Spleen (tissue), 11 donors: ENCODE measurements around the gene ANKRD6. TPM values are rescaled to one million over a fixed set of nuclear protein-coding genes. Genes with fewer than 3 reads are reported as not detected.

Experiments
- DNase-seq: peaks from one replicate; pipeline ENCODE4 v3.0.0-alpha.2; 2020
- H3K27ac ChIP-seq, 8 donors: fragments of 200-600 bp; sonication (generic) in 7 of 8; 1 replicate in 4 of 8; 2 replicates in 4 of 8; pipeline versions ENCODE4 v1.5.0 to v1.8.0; 2016 to 2021; ENCODE audit warnings: inconsistent platforms in 4 of 8, mild to moderate bottlenecking in 4 of 8, moderate library complexity in 1 of 8
- H3K27me3 ChIP-seq, 7 donors: fragments of 200-600 bp; sonication (generic) in 6 of 7; replicated peaks in 1 of 7; 1 replicate in 4 of 7; 2 replicates in 3 of 7; pipeline versions ENCODE4 v1.5.0 to v1.8.0; 2016 to 2021; ENCODE audit warnings: inconsistent platforms in 3 of 7, mild to moderate bottlenecking in 1 of 7
- H3K36me3 ChIP-seq, 6 donors: fragments of 200-600 bp; sonication (generic) in 5 of 6; 1 replicate in 4 of 6; 2 replicates in 2 of 6; pipeline versions ENCODE4 v1.5.0 to v1.8.0; 2016 to 2021; ENCODE audit warnings: inconsistent platforms in 2 of 6
- H3K4me1 ChIP-seq, 6 donors: fragments of 200-600 bp; sonication (generic) in 5 of 6; 1 replicate in 3 of 6; 2 replicates in 3 of 6; pipeline versions ENCODE4 v1.5.0 to v1.8.0; 2016 to 2021; ENCODE audit warnings: inconsistent platforms in 3 of 6
- H3K4me3 ChIP-seq, 8 donors: fragments of 200-600 bp; sonication (generic) in 7 of 8; 1 replicate in 4 of 8; 2 replicates in 4 of 8; pipeline versions ENCODE4 v1.5.0 to v1.8.0; 2016 to 2021; ENCODE audit warnings: inconsistent platforms in 4 of 8, mild to moderate bottlenecking in 4 of 8, moderate library complexity in 2 of 8
- H3K9me3 ChIP-seq, 8 donors: fragments of 200-600 bp; sonication (generic) in 7 of 8; 1 replicate in 4 of 8; 2 replicates in 4 of 8; pipeline versions ENCODE4 v1.5.0 to v1.8.0; 2016 to 2021; ENCODE audit warnings: inconsistent platforms in 4 of 8
- POLR2A ChIP-seq, 3 donors: fragments of 450-650 bp; IDR thresholded peaks; one replicate each; pipeline ENCODE4 v1.5.1; 2017; ENCODE audit warnings: antibody characterized with exemption in 3 of 3, mild to moderate bottlenecking in 1 of 3
- POLR2AphosphoS5 ChIP-seq, 3 donors: sonication (generic); formaldehyde crosslinking; IDR thresholded peaks; one replicate each; pipeline ENCODE4 v1.5.1; 2017; ENCODE audit warnings: antibody characterized with exemption in 3 of 3
- WGBS, 5 donors: extraction: QIAGEN DNeasy Blood & Tissue Kit in 3 of 5; methylation state at CpG; one replicate each; pipeline versions ENCODE4 v1.1.5 to v1.1.7; 2013 to 2018; 5-methylcytosine and 5-hydroxymethylcytosine counted together
- intact Hi-C: fragments of 100-400 bp; cut with DNase I; formaldehyde crosslinking; loops from one replicate; pipeline ENCODE4 v1.15.0; 2023; ENCODE audit warnings: low total_unique reads
- polyA plus RNA-seq, 3 donors: library from polyadenylated mRNA; stranded (reverse); fragments of 200-250 nt; gene quantifications; one replicate each; pipeline ENCODE4 v1.2.1, GENCODE V29; 2013
- total RNA-seq, 7 donors: library from RNA; depleted of rRNA in 3 of 7; stranded (reverse); fragments of >200 nt in 3 of 7; fragmentation: NEBNext Ultra II Directional in 4 of 7; extraction: Animal tissue kit (Norgen Biotek cat#: 25700) in 4 of 7; gene quantifications; one replicate each; pipeline versions ENCODE4 v1.1.0 to v1.2.1, GENCODE V29; 2016 to 2021
- TF ChIP-seq, protein P1 (sequence below), 11 experiments: fragments of 200-600 bp in 7 of 11; fragments of 450-650 bp in 4 of 11; sonication (generic) in 4 of 11; IDR thresholded peaks in 8 of 11; conservative IDR thresholded peaks in 3 of 11; 1 replicate in 7 of 11; 2 replicates in 4 of 11; pipeline versions ENCODE4 v1.4.0 to v1.8.0; 2016 to 2021; ENCODE audit warnings: antibody characterized with exemption in 11 of 11, inconsistent platforms in 4 of 11, mild to moderate bottlenecking in 1 of 11
- donor health status: healthy with polysubstance abuse.
- donor health status: DM: no; HTN: no; CAD: no; lungs with moderate emphysema.
- donor health status: DM: no; HTN: no; CAD: no.
- donor health status: Bipolar disorder and iron deficiency.
- donor health status: healthy.
- donor health status: DM: no; HTN: no; CAD: no.
- donor health status: DM: yes; HTN: yes; CAD: no.

ANKRD6 gene
- total and polyA plus RNA-seq, 10 donors = 2.2 to 18.4 (median 7.7) TPM

- H3K9me3 ChIP-seq = no peaks in the 10 kb centered on the region
- WGBS, 5 donors = 87 to 96% (median 94%) methylated on average over 3 of the region's 3 CpGs
- TF ChIP-seq POLR2AphosphoS5 (IDR thresholded peaks at IDR 0.05) (no peak), POLR2A (IDR thresholded peaks at IDR 0.05) (no peak)
- TF ChIP-seq, protein P1, sequence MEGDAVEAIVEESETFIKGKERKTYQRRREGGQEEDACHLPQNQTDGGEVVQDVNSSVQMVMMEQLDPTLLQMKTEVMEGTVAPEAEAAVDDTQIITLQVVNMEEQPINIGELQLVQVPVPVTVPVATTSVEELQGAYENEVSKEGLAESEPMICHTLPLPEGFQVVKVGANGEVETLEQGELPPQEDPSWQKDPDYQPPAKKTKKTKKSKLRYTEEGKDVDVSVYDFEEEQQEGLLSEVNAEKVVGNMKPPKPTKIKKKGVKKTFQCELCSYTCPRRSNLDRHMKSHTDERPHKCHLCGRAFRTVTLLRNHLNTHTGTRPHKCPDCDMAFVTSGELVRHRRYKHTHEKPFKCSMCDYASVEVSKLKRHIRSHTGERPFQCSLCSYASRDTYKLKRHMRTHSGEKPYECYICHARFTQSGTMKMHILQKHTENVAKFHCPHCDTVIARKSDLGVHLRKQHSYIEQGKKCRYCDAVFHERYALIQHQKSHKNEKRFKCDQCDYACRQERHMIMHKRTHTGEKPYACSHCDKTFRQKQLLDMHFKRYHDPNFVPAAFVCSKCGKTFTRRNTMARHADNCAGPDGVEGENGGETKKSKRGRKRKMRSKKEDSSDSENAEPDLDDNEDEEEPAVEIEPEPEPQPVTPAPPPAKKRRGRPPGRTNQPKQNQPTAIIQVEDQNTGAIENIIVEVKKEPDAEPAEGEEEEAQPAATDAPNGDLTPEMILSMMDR (IDR thresholded peaks at IDR 0.05 in 8 of 11, conservative IDR thresholded peaks at IDR 0.05 in 3 of 11) = no peak
- no peak for DNase-seq
- H3K27ac ChIP-seq = no peak overlapping the region
- H3K36me3 ChIP-seq = no peaks in the 10 kb centered on the region
- H3K4me1 ChIP-seq = no peaks in the 10 kb centered on the region
- no peaks in the 10 kb centered on the region for H3K27me3 ChIP-seq
- intact Hi-C loops = no loop called here
- H3K4me3 ChIP-seq = no peak overlapping the region
Observed at GRCh38 chr6:89500611-89501010, 67.7 kb downstream of the ANKRD6 start.

GRCh38 chr6:89501222-89501621 lies 68.3 kb downstream of the ANKRD6 start:
- WGBS, 5 donors = 77 to 86% (median 82%) methylated on average over 3 of the region's 3 CpGs
- Histone ChIP-seq H3K9me3 (no peaks in the 10 kb centered on the region), H3K36me3 (no peaks in the 10 kb centered on the region), H3K4me1 (no peaks in the 10 kb centered on the region), H3K27me3 (no peaks in the 10 kb centered on the region), H3K27ac (no peak overlapping the region), H3K4me3 (no peak overlapping the region)
- no peak for TF ChIP-seq POLR2AphosphoS5 (IDR thresholded peaks at IDR 0.05)
- TF ChIP-seq POLR2A (IDR thresholded peaks at IDR 0.05) = no peak
- TF ChIP-seq, protein P1 (IDR thresholded peaks at IDR 0.05 in 8 of 11, conservative IDR thresholded peaks at IDR 0.05 in 3 of 11) = no peak
- DNase-seq = no peak
- intact Hi-C loops = no loop called here

DNA sequence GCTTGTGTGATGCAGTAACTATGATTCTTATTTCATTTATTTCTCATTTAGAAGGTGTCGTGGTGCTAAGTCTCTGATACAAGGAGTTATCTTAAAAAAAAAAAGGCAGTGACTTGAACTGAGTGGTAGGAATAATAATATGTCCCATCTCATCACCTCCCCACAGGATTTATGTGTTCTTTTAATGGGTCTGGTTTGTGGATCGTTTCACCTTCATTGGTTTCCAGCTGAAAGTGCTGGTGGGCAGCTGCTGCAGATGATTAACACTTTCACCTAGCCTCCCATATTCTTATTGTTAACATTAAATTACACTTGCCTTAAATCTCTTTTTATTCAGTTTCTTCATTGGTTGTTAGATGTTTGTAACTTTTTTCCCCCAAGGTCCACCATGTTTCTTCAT lies 68.8 kb downstream of the ANKRD6 start:
- 81 to 93% (median 89%) methylated on average over 2 of the region's 2 CpGs for WGBS, 5 donors
- intact Hi-C loops = no loop called here
- no peaks in the 10 kb centered on the region for H3K9me3 ChIP-seq

DNA sequence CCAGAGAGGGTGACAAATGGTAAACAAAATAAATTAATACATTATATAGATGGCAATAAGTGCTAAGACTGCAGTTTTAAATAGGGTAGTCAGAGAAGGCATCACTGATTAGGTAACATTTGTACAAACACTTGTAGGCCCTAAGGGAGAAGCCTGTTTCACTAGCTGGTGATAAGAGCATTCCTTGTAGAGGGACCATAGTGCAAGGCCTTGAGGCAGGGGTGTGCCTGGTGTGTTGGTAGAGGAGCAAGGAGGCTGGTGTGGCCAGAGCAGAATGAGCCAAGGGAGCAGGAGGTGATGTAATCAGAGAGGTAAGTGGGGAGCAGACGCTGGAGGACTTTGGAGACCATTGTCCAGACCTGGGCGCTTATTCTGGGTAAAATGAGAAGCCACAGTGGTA lies 70.7 kb downstream of the ANKRD6 start:
- H3K9me3 ChIP-seq = no peaks in the 10 kb centered on the region
- no peak for DNase-seq
- no peaks in the 10 kb centered on the region for H3K36me3 ChIP-seq
- no peaks in the 10 kb centered on the region for H3K4me1 ChIP-seq
- TF ChIP-seq POLR2AphosphoS5 (IDR thresholded peaks at IDR 0.05) (no peak), POLR2A (IDR thresholded peaks at IDR 0.05) (no peak)
- TF ChIP-seq, protein P1 (IDR thresholded peaks at IDR 0.05 in 8 of 11, conservative IDR thresholded peaks at IDR 0.05 in 3 of 11) = no peak
- WGBS, 5 donors = 80 to 93% (median 87%) methylated on average over 2 of the region's 2 CpGs
- no peak overlapping the region for H3K4me3 ChIP-seq
- intact Hi-C loops = no loop called here
- H3K27me3 ChIP-seq = no peaks in the 10 kb centered on the region
- no peak overlapping the region for H3K27ac ChIP-seq

More for the DNA sequence above, 68.8 kb downstream of the ANKRD6 start:
- Histone ChIP-seq H3K27me3 (no peaks in the 10 kb centered on the region), H3K27ac (no peak overlapping the region), H3K4me3 (no peak overlapping the region), H3K36me3 (no peaks in the 10 kb centered on the region), H3K4me1 (no peaks in the 10 kb centered on the region)
- TF ChIP-seq POLR2AphosphoS5 (IDR thresholded peaks at IDR 0.05) = no peak
- TF ChIP-seq, protein P1 (IDR thresholded peaks at IDR 0.05 in 8 of 11, conservative IDR thresholded peaks at IDR 0.05 in 3 of 11) = no peak
- TF ChIP-seq POLR2A (IDR thresholded peaks at IDR 0.05) = no peak
- no peak for DNase-seq
